DMS 273 treated with DMSO at 0.1 percent for 48 hours (cell line): ENCODE data around the gene GOLGA6C.
"Not testable (repeated sequence)": the region's sequence is repeated elsewhere in the genome, so short reads cannot be mapped to it uniquely, and the experiment has no call there.

Source experiments
- DNase-seq: peaks from one replicate; lab custom pipeline; 2025; lab: John Stamatoyannopoulos, UW

GOLGA6C gene

DNA sequence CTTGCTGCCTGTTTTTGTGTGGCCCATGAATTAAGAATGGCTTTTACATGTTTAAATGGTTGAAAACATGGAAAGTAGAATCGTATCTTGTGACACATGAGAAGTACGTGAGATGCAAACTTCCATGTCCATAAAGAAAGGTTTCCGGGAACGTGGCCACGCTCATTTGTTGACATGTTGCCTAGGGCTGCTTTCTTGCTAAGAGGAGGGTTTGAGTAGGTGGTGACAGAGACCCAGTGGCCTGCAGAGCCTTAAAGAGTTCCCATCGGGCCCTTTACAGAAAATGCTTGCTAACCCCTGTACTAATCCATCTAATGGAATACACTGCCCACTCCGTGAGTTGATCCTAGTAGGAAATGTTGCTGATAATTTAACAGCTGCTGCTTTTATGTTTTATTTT, 31.0 kb upstream of the GOLGA6C start:
- not testable (repeated sequence) for DNase-seq

DNA sequence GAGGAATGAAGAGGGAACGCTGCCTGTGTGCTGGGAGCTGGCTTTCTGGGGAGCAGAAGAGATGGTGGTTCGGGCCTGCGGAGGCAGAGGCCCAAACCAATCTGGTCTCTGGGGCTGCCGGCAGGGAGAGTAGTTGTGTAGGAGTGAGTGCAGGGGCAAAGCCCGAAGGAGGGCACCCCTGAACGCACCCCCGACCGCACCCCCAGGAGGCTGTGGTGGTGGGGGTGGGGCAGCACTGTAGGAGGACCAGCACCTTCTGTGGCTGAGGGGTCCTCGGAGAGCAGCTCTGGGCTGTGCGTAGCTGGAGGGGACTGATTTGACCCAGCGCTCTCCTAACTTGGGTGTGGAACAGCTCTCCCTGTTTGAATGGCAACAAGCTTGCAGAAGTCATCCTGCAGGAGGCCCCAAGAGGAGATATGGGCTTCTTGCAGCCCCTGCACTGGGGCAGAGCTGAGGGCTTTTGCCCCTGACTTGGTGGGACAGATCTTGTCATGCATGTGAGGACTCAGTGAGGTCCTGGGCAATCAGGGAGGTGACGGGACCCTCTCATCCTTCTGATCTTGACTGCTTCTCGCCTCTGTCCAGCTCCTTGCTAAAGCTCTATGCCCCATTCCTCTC, 30.4 kb upstream of the GOLGA6C start:
- DNase-seq, result no peak

DNA sequence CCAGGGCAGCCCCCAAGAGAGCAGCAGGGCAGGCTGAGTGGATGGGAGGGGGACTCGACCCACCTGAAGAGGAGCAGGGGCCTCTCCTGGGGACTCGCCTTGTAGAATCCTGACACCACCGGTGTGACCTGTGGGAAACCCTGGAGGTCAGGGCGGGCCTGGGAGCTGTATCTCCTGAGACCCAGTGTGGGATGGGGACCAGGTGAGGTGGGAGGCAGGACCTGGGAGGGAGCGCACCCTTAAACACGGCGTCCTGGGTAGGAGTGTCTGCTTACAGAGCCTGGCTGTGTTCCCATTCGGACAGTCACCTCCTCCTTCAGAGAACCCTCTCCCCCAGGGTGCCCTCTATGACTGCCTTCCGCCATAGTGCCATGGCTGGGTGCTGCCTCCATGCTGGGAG, 29.3 kb upstream of the GOLGA6C start:
- DNase-seq, result no peak

DNA sequence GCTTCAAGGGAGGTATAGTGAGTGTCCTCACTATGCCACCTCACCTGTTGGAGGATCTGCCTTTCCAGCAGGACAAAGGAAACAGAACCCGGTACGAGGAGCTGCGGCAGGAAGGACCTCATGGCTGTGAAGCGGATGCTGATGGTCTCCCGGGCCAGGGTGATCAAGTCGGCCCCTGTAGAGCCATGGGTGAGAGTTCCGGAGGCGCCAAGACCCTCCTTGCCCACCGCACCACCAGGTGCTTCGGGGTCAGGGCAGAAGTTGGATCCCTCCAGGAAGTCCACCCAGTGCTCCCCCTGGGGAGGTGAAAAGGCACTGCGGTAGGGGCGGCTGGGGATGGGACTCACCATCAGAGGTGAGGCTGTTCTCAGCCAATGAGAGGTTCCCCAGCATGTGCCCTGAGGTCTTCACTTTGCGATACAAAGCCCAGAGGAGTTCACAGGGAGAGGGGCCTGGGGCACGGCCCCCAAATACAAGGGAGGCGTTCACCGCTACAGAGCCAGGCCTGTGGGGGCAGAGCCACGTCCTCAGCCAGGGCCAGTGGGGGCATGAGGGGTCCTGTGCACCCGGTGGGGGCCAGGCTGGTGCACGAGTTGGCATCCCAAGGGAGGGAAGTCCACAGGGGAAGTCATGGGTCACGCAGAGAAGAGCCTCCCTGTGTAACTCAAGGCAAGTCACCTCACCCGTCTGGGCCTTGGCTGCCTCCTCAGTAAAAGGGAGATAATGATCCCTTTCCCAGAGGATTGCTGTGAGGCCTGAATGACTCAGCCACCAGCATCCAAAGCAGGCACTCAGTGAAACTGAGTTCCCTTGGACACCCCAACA, 28.7 kb upstream of the GOLGA6C start:
- no peak for DNase-seq

DNA sequence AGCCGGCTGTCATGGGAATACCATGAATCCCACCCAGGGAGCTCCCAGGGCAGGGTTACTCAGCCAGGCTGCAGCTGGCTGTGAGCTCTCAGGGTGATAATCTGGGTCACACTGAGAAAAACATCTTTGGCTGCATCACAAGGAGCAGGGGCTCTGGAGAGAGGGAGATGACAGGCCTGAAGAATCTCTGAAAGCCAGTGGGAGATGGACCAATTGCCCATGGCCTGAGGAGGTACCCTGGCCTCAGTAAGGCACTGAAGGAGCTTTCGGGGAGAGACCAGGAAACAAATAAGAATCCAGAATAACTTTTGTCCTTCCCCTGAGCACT, 28.2 kb upstream of the GOLGA6C start:
- DNase-seq, result no peak

DNA sequence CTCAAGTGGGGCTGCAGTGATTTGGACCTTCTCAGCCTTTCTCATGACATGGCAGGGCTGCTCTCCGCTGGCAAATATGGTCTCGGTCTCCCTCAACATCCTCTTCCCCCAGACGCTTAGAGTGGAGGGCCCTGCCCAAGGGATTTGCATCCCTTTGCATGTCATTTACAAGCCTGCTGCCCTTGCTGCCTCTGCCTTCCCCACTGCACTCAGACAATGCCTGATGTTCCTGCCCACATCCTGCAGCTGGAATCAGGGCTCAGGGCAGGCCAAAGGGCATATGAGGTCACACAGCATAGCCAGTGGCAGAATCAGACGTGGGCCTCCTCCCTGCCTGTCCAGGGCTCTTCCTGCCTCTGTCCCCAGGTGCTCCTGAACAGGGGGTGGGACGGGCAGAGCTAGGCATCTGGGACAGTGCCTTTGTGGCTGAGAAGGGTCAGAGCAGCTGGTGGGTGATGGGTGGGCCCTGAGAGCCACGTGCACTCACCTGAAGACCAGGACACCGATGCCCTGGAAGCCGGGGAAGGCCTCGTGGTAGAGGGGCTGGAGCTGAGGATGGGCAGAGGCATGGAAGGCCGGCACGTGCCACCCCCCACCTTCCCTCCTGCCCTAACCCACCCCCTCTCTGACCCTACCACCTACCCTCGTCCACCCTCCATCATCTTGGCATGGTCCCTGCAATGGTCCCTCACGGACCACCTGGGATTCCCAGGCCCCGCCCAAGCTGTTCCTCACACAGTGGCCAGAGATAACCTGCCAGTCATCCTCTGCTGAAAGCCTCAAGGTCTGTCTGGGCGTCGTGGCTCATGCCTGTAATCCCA, 27.4 kb upstream of the GOLGA6C start:
- no peak for DNase-seq

DNA sequence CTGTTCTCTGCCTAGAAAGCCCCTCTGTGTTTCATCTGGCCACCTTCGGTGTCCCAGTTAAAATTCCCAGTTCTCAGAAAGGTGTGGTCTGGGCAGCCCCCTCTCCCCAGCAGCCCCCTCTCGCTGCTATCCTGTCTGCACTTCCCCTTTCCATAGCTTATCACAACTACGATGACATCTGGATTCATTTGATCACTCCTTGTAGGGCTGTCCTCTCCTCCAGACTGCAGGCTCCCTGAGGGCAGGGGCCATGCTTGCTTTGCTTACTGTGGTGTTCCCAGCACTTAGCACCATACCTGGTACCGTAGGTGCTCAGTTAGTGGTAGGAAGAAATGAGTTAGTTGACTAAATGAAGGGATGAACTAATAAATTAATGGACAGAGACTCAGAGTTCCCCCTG, 26.3 kb upstream of the GOLGA6C start:
- no peak for DNase-seq

DNA sequence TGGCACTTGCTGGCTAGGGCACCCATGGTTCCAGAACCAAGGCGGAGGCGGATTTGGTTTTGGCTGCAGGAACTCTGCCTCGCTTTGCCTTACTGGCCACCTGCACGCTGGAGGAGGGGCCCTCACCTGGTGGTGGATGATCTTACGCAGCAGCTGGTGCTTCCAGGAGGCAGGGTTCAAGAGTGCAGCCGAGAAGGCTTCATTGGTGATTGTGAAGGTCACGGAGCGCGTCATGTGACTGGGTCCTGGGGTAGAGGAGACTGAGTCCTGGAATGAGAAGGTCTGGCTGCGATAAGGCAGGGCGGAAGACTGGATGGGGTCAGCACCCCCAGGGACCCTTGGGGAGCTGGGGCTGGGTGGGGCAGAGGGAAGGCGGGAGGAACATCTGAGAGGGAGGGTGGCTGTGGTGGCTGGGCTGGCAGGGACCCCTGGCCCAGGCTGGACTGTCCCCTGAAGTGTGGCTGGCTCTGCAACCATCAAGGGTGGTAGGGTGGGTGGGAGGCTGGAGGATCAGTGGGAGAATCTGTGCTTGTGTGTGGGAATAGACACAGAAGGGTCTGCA, 25.8 kb upstream of the GOLGA6C start:
- DNase-seq, result no peak

DNA sequence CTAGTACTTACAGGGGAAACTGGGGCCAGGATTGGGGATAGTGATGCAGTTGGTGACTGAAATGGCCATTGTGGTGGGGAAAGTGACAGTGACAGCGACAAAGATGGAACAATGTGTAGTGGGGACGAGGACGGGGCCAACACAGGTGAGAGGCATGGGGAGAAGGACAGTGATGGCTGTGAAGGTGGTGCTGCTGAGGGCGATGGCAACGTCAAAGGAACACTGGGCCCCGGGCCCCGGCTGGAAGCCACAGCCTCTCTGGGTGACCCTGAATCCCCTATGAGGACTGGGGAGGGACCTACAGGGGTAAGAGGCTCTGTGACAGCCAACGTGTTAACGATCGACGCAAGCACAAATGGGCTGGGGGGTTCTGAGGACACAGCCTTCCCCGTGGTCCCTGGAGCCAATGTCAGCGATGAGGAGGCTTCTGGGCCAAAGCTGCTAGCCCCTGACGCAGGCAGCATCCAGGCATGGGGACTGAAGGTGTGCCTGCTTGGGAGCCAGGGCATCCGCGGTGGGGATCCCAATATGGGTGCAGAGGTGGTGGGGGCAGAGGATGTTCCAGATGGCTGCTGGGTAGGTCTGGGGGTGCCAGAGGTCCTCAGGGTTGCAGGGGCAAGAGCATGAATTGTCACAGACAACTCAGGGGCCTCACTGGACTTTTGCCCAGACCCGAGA, 25.2 kb upstream of the GOLGA6C start:
- no peak for DNase-seq

DNA sequence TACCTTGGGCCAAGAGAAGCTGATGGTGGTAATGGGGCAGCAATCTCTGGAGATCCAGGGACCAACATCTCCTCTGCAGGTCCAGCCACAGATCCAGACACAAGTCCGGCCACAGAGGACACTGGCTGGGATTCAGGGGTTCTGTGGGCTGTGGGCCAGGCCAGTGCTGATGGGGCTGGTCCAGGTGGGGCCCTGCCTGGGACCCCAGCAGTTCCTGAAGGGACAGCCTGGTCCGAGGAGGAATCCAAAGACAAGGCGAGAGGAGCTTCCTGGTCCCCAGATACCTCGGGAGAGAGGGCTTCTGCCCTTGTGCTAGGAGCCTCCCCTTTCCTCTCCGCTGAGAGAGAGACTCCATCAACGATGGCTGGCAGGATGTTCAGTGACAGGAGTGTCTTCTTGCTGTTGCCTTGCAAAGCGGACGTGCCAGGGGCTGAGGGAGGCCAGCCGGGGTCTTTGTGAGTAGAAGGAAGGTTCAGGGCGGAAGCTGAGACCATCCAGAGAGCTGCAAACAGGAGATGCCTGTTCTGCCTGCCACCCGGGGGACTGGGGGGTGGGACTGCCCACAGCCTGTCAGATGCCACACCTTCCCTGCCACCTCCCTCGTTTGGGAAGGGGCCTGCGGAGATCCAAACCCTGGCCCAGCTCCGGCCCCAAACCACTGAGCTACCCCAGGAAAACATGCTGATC, 24.5 kb upstream of the GOLGA6C start:
- DNase-seq, result no peak

DNA sequence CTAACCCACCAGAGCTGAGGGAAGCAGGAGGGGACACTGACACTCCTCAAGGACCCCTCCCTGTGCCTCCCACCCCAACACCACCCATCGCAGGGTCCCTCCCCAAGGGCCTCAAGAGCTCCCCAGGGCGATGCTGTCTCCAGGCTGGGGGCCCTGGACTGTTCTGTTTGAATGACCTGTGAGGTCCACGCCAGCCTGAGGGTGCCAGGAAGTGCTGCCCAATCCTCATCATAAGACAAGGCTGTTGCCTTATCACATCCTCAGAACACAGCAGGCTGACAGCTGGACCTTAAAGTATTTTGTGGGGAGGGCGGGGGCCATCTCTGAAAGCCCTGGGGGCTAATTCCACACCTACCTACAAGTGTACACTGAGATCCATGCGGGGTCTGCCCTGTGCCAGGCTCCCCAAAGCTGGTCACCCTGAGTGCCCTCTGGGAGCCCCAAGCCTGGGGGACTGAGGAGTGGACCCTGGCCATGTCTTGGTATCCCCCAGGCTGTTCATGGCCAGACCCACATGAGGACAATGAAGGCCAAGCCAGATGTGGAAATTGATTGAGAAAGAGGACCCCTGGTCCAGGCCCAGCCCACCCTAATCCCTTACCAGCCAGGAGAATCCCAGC, 23.8 kb upstream of the GOLGA6C start:
- DNase-seq, result no peak

DNA sequence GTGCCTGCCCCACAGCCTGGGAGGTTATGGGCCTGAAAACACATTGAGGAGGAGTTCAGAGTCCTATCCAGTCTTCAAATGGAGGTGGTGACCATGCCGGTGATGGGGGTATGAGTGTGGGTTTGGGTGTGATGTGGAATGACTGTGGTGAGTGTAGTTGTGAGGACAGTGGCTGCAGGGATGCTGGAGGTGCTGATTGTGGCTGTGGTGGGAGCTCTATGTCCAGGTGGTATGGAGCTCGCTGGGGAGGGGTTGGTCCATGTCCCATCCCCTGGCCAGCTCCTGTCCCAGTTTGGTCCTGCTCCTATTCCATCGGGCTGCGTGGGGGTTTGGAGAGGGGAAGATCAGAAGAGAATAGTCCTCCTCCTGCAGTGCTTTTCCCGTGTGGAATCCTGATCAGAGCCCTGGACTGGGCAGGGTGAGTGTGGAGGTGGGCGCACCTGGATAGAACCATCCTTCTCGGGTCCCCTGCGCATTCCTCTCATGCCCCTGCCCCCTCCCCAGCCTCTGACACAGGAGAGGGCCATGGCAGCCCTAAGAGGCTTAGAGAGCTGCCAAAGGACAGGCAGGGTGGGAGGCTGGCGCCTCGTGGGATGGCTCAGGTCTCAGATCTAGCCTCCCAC, 23.0 kb upstream of the GOLGA6C start:
- no peak for DNase-seq

DNA sequence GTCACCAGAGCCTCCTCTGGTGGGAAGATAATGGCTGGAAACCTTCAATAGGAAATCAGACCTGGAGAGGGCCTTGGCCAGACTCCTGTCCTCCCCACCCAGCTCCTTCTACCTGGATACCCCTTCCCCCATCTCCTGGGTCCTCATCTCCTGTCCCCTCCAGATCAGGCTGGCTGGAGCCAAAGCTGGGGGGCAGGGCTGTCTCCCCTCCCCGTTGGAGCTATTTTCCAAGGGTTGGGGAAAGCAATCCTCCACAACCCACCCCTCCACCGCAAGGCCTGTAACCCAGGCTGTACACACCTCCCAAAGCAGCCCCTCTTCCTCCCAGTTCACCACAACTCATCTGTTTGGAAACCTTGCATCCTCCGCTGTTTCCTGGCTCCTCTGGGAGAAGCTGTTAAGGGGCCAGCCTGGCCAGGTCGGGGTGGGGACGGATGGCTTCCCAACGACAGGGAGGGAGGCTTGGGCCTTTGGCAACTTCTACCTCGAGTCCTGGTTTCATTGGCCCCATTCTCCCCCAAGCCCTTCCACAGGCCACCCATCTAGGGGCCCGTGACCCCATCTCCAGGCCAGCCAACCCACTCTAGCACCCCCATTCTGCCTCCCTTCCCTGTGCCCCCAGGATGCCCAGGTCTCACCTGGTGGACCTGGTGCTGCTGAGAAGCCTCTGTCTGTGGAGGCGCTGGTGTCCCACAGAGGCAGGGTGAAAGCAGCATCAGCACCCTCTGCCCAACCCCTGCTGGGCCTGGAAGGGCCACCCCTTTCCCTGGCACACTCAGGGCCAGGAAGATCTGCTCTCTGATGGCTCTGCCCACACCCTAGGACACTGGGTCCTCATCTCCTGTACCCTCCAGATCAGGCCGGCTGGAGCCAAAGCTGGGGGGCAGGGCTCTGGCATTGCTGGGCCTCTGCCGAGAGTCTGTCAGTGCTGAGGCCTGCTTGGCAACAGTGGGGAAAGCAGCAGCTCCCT, 22.1 kb upstream of the GOLGA6C start:
- DNase-seq, result no peak

DNA sequence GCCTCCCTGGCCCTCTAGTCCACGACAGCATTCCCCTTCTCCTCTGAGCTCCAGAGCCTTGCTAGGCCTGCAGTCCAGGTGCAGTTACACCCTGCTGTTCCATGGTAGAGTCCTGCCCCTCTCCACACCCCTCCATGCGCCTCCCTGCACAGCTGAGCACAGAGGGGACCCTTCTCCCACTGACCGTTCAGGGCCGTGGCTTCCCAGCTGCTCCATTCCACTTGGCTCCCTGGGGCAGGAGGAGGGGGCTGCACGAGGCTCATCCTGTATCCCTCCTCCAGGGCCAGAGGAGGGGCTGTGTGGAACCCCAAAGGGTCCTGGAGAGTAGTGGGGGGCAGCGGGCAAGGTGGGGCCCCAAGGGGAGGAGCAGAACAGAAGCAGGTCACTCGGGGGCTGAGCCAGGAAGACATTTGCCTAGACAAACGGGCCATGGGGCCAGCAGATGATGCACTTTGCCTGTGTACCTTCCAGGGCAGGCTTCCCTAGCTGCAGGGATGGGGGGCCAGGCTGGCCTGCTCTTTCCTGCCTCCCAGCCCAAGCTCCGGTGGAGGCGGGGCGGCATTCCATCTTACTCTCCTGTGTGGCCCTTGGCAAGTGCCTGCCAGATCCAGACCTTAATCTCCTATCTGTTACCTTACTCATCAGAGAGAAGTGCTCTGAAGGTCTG, 20.7 kb upstream of the GOLGA6C start:
- DNase-seq, result no peak

DNA sequence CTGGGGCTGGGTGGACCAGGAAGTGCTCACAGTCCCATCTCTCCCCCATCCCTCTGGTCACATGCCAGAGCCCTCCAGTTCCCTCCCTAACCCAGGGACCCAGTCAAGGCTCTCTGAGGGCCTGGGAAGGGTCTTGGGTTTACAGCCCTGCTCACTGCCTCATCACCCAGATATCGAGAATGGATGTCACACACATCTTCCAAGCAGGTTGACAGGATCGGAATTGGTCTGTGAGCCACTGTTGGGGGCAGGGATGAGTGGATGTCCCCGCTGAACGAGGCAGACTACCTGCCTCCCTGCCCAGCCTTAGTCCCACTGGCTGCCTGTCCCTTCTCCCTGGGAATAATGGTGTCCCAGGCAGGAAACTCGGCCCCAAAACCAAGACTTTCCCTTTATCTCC, 20.0 kb upstream of the GOLGA6C start:
- DNase-seq, result no peak

DNA sequence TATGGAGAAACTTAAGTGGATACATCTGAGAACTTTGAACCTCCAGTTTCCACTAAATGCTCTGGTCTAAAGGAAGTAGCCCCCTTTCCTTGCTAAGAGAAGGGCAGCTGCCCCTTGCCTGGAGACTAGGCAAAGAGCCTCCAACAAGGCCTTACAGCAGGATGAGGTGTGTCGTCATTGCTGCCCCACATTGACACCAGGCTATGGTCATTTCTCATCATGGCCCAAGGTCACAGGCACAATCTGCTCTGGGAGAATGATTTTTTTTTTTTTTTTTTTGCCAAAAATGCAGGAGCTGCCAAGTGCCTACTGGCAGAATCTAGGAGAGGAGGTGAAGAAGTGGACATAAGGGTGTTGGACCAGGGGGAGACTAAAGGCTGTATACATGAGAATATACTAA, 12.4 kb upstream of the GOLGA6C start:
- not testable (repeated sequence) for DNase-seq

DNA sequence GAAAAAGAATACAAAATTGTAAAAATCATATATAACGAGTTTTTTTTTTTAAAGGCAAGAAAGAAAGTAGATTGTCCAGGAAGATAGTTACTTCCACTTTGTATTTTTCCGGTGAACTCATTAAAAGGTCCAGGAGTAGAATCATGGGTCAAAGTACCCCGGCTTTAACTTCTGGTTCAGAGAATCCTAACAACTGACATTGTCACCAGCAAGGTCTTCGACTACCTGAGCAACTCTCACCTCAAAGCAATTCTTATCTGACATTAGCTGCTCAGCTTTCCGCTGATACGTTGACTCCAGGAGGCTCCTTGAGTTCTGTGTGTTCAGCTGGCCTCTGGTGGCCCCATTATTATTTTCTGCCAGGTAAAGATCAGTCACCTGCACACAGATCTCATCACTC, 9.1 kb upstream of the GOLGA6C start:
- not testable (repeated sequence) for DNase-seq

DNA sequence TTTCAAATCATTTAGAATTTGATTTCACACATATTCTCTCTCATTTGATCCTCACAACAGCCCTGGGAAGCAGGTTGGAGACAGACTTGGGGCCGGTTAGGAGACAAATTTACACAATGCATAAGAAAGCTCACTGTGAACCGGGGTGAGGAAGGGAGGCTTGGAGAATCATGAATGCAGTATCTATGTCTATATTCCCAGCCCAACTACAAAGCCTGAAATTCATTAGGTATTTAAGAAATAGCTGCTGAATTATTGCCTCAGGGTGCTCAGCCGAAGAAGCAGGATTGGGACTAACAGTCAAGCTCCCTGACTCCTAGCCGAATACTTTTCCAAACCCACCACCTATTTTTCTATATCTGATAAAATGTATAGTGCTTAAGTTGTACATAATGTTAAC, 8.4 kb upstream of the GOLGA6C start:
- no peak for DNase-seq

DNA sequence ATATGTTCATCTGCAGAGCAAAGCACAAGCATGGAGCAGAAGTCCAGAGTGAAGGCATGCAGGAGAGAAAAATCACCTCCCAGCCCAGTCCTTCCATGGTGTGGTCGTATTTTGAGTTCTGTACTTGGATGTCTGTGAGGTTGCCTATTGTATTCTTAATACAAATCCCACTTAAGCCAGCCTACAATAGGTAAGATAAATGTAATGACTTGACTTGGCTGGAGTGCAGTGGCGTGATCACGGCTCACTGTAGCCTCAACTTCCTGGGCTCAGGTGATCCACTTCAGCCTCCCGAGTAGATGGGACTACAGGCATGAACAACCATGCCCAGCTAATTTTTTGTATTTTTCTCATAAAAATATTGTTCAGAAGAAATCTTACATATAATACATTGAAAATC, 6.8 kb upstream of the GOLGA6C start:
- DNase-seq, result not testable (repeated sequence)
